ENCODE data around the gene PPP1R12C.
A peak's percentile ranks its signal among the peaks of the same experiment; 100 is the strongest.
"Not testable (repeated sequence)": the region's sequence is repeated elsewhere in the genome, so short reads cannot be mapped to it uniquely, and the experiment has no call there.

PPP1R12C gene

DNA sequence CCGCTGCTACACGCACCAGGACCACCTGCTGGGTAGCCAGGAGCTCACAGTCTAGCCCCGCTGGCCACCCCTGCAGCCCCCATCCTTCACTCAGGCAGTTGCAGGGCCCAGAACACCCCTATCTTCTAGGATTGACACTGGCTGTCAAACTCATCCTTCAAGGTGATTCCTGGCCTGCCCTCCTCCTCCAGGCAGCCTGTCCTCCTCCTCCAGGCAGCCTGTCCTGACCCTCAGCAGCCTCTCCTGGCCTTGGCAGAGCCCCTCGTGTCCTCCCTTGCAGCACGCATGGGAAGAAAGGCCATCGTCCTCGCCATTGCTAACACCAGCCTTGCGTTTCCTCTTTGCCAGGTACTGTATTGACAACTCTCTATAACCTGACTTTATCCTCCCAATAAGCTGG lies 45.5 kb downstream of the PPP1R12C start:
- DNase-seq (ENCODE audit: low read depth), result no peak

DNA sequence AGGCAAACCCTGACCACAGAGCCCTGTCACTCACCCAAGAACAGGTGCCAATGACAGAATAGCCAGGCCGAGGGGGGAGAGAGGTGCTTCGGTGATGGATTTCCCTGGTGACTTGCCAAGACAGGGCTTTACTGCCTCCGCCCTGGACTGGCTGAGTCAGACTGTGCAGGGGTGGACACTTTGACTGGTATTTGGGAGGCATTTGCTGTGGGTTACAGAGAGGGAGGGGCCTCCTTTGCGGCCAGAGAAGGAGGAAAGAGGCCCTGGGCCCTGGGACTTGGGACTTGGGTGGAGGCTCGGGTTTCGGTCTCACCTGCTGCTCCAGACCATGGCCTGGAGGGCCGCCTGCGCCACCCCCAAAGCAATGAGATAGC lies 46.3 kb downstream of the PPP1R12C start:
- peak; percentile 64 for DNase-seq (ENCODE audit: low read depth)

DNA sequence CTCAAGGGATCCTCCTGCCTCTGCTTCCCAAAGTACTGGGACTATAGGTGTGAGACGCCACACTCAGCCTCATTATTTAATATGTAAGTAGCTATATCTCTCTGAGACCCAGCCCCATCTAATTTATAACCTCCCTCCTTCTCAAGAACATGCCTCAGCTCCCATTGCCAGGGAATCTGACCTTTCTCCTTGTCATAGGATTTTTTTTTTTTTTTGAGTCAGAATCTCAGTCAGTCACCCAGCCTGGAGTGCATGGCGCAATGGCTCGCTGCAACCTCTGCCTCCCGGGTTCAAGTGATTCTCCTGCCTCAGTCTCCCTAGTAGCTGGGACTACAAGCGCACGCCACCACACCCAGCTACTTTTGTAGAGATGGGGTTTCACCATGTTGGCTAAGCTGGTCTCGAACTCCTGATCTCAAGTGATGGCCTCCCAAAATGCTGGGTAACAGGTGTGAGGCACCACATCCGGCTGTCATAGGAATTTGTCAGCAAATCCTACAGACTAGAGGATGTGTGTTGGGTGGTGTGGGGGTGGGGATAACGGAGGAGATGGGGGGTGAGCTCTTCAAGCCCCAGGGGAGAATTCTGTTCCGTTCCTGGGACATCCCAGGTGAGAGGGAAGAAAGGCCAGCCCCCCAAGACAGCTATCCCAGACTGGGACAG lies 46.8 kb downstream of the PPP1R12C start:
- DNase-seq (ENCODE audit: low read depth), result no peak

DNA sequence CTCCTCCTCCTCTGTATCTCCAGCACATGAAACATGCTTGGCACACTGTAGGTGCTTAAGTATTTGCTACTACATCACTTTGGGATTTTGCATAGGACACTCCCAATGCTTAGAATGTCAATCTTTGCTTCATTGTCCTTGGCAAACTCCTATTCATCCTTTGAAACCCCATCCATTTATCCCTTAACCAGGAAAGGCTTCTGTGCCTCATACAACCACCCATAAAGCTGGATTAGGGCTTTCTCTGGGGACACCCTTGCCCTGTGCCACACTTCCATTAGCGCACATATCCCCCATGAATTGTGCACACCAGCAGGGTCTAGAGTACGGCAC lies 47.6 kb downstream of the PPP1R12C start:
- DNase-seq (ENCODE audit: low read depth), result no peak

DNA sequence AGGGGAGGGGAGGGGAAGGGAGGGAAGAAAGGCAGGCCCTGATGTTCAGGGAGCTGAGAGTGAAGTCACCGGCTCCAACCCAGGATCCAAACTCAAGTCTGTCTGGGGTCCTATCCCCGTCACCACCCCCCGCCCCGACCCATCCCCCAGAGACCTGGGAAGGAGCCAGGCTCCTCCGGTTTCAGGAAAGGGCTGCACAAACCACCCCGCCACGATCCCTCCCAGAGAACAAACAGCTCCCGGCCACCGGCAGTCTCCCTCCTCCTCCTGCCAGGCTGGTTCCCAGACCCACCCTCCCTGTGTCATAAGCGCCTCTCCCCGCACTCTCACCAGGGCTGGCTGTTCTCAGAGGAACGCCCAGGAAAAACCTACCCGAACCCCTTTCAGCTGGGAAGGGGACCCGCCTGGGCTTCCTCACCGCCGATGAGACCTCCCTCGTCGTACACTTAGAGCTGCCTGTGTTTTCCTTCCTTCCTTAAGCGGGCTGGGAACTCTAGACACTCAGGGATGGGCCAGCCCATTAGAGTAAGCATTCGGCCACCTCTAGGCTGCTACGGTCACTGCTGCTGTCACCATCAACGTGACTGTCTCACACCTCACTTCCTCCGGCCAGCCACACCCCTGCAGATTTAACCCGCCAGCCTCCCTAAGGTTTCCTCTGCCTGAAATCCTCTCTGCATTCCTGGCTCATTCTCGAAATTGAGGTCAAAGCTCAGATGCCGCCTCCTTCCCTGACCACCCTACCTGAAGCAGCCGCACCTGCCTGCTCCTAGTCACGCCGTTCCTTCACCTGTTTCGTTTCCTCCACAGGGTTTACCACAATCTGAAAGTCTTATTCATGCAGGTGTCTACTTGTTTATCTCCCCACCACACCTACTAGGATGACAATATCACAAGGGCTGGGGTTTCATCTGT lies 48.2 kb downstream of the PPP1R12C start:
- no peak for DNase-seq (ENCODE audit: low read depth)

DNA sequence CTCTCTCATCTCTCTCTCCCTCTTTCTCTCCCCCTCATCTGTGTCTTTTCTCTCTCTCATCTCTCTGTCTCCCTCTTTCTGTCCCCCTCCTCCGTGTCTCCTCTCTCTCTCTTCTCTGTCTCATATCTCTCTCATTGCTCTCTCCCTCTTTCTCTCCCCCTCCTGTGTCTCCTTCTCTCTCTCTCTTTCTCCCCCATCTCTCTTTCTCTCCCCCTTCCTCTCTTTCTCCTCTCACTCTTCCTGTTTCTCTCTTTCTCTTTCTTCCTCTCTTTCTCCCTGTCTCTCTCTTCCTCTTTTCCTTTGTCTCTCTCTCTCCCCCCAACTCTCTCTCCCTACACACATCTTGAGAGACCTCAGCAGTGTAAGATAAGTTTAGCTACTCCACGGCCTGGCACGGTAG lies 49.6 kb downstream of the PPP1R12C start:
- no peak for DNase-seq (ENCODE audit: low read depth)

DNA sequence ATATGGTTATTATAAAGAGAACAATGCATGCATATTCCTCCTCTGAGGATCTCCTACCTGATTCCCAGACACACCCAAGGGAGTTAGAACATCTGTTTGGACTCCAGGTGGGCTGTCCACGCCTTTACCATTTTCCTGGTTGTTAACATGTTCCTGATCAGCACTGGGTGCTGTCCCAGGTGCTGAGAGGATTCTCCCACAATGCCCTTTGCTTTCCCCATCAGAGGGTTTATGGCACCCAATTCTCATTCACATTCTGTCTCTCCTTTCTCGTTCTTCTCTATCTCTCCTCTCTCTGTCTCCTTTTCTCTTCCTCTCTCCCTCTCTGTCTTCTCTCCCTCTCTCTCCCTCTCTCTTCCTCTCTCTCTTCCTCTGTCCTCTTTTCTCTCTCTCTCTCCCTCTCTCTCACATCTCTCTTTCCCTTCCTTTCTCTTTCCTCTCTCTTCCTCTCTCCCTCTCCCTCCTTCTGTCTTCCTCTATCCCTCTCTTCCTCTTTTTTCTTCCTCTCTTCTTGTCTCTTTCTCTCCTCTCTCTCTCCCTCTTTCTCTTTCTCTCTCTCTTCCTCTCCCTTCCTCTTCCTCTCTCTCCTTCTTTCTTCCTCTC lies 51.2 kb downstream of the PPP1R12C start:
- no peak for DNase-seq (ENCODE audit: low read depth)

DNA sequence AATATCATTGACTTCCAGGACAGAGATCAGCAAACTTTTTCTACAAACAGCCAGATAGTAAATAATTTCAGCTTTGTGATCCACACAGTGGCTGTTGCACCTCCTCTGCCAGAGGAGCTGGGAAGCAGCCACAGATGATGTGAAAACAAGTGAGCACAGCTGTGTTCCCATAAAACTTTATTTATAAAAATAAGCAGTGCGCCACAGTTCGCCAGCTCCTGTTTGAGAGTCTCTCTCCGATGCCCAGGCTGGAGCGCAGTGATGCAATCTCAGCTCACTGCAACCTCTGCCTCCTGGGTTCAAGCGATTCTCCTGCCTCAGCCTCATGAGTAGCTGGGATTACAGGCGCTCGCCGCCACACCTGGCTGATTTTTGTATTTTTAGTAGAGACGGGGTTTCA lies 51.9 kb downstream of the PPP1R12C start:
- DNase-seq (ENCODE audit: low read depth), result not testable (repeated sequence)

DNA sequence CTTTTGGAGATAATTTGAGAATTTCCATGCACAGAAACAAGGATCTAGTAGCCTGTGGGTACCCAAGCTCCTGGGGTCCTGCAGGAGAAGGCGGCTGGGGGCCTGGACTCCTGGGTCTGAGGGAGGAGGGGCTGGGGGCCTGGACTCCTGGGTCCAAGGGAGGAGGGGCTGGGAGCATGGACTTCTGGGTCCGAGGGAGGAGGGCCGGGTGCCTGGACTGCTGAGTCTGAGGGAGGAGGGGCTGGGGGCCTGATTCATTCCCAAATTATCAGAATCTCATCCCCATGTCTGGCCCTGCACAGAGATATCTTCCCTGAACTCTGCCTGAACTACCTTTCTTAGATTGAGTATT lies 54.0 kb downstream of the PPP1R12C start:
- DNase-seq (ENCODE audit: low read depth), result no peak

DNA sequence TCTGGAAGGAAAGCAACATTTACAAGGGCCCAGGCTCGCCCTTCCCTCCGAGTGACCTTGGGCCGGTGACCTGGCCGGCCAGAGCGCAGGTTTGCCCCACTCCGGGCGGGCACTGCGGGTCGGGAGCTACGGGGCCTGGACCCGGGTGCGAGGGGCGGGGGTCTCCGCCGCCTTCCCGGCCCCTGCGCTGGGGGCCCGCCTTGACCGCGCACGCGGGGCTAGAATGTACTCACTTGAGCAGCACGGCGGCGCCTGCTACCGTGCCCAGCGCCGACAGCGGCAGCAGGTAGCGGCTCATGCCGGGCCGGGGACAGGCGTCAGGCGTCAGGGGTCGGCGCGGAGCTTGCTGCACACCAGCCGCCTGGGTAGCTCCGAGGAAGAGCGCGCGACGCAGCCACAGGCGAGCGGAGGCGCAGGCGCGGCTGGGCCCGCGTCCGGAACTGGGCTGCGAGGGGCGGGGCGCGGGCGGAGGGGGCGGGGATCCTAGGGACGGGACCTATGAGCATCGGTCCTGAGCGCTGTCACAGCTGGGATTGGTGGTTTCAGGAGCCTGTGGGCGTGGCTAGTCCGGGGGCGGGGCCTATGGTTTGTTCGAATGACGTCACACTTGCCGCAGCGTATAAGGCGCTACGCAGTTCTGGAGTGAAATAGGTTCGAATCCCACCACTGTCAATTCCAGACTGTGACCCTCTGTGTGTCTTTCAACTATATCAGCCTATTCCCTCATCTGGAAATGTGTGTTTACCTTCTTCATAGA lies 54.5 kb downstream of the PPP1R12C start, which contains the start of gene RDH13:
Gene RDH13 (minus strand): TSS at position 414 of the 757 bp plus-strand sequence. CDS start 116 bp downstream, at position 298.
- DNase-seq (ENCODE audit: low read depth), result peak; percentile 94

DNA sequence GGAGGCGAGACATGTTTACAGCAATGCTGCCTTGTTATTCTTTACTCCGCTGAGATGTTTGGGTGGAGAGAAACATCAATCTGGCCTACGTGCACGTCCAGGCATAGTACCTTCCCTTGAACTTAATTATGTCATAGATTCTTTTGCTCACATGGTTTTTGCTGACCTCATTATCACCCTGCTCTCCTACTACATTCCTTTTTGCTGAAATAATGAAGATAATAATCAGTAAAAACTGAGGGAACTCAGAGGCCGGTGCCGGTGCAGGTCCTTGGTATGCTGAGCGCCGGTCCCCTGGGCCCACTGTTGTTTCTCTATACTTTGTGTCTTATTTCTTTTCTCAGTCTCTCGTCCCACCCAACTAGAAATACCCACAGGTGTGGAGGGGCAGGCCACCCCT lies 57.1 kb downstream of the PPP1R12C start:
- DNase-seq (ENCODE audit: low read depth), result not testable (repeated sequence)

DNA sequence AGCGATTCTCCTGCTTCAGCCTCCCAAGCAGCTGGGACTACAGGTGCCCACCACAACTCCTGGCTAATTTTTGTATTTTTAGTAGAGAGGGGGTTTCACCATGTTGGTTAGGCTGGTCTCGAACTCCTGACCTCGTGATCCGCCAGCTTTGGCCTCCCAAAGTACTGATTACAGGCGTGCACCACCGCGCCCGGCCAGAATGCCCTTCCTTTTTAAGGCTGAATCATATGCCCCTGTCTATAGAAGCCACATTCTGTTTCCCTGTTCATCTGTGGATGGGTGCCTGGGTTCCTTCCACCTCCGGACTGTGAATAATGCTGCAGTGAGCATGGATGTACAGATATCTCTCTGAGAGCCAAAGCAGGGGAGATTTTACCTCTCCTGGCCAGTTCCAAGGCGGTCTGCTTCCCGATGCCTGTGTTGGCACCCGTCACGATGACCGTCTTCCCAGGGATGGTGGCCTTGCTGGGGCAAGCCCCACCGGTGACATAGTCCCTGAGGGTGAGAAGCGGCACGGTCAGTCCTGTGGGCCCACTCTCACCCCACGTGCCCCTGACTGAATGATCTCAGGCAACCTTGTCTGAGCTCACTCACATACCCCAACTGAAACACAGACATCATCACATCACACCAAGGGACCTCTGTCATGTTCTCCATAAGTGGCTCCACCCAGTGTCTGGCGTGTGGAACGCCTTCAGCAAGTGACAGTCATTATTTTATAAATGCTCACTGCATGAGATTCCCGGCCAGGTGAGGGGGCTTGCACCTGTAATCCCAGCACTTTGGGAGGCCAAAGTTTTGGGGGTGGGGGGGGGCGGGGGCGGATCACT lies 58.4 kb downstream of the PPP1R12C start:
- no peak for DNase-seq (ENCODE audit: low read depth)

DNA sequence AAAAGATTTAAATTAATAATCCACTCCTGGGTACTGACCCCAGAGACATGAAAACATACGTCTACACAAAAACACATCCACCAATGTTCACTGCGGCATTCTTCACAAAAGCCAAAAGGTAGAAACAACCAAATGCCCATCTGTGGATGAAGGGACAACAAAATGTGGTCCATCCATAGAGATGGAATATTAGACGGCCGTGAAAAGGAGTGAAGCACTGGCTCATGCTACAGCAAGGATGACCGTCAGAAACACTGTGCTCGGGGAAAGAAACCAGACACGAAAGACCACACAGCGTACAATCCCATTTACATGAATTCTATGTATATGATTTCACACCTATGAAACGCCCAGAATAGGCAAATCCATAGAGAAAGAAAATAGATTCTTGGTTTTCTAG lies 60.6 kb downstream of the PPP1R12C start:
- DNase-seq (ENCODE audit: low read depth), result no peak

DNA sequence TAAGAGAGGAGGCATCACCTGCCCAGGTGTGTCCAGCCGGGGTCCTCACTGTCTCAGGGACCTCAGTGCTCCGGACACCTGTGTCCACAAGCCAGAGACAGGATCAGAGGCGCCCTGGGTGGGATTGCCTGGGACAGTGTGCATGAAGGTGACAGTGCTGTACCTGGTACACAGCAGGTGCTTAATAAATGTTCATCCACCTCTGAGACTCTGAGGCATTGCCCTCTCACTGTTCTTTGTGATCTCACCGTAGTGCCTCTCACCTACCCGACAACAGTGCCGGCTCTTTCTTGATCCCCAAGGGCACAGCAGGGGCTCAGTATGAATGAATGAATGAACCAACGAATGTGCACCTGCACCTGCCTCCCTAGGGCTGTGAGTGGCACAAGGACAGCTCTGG lies 63.7 kb downstream of the PPP1R12C start:
- no peak for DNase-seq (ENCODE audit: low read depth)

DNA sequence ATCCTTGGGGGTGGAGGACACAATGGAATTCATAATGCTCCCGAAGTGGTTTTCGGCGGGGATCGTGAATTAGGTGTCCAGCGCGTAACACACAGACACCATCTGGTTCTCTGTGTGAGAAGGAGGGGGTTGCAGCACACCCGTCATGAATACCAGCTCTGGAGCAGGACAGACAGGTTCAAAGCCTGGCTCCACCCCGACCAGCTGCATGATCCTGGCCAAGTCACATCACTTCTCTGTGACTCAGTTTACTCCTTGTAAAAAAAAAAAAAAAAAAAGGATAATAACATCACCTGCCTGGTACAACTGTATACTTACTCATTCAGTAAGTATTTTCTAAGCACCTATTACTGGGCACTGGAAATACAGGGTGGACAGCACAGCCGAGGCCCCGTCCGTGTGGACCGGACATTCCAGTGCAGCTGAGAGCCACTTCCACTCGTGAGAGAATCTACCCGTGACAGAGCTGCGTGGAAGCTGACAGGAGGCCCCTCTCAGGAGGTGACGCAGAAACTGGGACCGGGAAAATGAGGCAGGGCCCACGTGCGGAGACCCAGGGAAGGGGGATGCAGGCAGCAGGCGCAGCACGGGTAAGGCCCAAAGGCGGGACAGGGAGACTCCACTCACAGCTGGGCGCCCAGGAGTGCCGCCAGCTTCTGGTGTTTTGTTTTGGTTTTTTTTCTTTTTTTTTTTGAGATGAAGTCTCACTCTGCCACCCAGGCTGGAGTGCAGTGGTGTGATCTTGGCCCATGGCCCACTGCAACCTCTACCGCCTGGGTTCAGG lies 66.5 kb downstream of the PPP1R12C start:
- DNase-seq (ENCODE audit: low read depth), result no peak

DNA sequence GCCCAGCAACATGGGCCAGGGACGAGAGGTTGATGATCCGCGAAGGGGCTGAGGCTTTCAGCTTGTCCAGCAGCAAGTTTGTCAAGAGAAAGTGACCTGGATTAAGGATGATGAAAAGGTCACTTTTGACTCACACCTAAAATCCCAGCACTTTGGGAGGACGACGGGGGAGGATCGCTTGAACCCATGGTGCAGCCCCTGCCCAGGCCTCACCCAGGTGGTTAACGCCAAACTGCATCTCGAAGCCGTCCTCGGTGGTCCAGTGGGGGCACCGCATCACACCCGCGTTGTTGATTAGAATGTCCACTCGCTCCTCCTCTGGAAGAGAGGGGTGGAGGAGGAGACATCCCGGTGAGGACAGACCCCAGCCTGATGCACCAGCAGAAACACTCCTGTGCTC lies 69.0 kb downstream of the PPP1R12C start:
- no peak for DNase-seq (ENCODE audit: low read depth)

DNA sequence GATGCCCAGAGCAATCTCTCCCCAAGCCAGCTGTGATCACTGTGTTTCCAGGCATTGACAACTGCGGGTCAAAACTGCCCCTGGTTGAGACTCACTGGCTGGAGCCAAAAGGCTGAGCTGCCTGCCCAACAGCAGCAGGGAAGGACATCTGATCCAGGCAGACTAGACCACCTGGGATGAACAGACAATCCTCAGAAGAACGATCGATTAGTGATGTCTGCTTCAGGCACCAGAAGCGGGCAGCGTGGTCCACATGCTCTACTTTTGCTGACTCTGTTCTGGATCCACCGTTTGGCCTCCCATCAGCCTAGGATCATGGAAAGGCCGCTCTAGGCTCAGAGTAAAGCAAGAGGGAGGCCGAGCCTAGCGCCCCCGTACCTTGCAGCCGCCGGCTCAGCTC lies 69.5 kb downstream of the PPP1R12C start:
- no peak for DNase-seq (ENCODE audit: low read depth)

DNA sequence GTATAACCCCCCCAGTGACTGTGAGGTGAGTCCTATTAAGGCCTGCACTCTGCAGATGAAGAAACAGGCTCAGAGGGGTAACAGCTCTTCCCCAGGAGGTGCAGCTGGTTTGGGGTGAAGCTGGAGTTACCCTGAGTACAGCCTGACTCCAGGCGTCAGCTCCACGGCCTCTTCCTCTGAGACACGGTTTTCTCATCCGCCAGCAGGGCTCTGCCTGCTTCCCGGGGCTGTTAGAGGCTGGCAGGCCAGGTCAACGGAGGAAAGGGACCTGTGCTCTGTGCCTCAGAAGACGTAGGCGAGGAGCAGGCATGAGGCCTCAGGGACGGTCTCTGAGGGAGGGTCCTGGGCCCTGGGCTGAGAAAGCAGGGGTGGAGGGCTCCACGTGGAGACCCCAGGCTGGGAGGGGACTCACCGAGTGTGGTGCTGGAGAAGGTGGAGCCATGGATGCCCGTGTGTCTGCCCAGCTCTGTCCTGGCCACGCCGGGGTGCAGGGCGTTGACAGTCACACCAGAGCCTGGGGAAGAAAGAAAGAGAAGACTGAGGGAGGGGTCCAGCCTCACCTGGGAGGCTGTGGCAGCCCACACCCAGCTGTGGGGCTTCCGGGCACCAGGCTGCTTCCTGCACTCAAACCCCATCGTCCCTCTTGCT lies 70.3 kb downstream of the PPP1R12C start:
- DNase-seq (ENCODE audit: low read depth), result no peak

DNA sequence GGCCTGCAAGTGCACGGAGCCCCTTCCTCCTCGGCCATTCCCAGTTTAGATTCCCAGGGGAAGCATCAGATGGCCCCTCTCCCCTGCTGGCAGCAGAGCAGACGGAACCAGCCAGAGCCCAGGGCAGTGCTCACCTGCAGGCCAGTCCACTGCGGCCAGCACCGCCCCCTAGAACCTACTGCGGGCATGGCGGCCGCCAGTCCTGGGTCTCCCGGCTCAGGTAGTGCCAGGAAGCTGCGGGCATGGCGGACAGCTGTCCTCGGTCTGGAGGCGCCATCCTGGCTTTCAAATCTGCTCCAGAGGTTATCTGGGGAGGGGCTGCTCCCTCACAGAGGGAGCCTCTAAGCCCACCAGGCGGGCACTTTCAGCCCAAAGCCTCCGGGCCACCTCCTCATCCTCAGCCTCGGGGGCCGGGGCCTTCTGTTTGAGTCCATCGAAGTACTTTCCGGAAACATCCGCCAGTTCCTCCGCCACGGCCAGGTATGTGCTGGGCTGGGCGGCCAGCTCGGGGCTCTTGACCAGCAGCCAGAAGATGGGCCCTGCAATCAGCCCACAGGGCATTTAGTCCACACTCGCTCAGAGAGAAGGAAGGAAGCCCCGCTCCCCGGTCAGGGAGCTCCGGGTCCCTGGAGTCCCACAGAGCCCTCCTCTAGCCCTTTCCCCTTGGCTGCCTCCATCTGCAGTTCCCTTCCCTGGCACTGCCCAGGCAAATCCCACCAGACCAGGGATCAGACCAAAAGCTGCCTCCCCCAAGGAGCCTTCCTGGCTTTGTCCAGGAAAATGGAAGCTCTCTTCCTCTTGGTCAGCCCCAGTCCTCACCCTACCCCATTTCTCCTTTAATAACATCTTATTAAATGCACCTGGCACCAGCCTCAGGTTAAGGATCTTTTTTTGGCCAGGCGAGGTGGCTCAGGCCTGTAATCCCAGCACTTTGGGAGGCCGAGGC lies 72.4 kb downstream of the PPP1R12C start:
- DNase-seq (ENCODE audit: low read depth), result no peak

Measured in fibroblast of the conjunctiva (primary cell).